Endodermal cell (in vitro differentiated cells): ENCODE data around the gene PDCD2L. TPM values are rescaled to one million over a fixed set of nuclear protein-coding genes. Genes with fewer than 3 reads are reported as not detected.

ENCODE experiments used
- DNase-seq: peaks from one replicate; pipeline ENCODE4 v3.0.0-alpha.2; 2017
- H3K27ac ChIP-seq: 2 replicates; pipeline ENCODE4 v1.5.1; 2013; ENCODE audit warnings: mild to moderate bottlenecking, low read depth, low read length, moderate library complexity
- H3K27me3 ChIP-seq: 2 replicates; pipeline ENCODE4 v1.6.1; 2013; ENCODE audit warnings: mild to moderate bottlenecking, low read length, moderate library complexity; ENCODE audit not compliant: insufficient read depth, control insufficient read depth, poor library complexity, severe bottlenecking
- H3K36me3 ChIP-seq: 2 replicates; pipeline ENCODE4 v1.7.0; 2013; ENCODE audit warnings: mild to moderate bottlenecking, low read length, moderate library complexity; ENCODE audit not compliant: control insufficient read depth, insufficient read depth
- H3K4me1 ChIP-seq: one replicate; pipeline ENCODE4 v1.7.0; 2013; ENCODE audit warnings: low read length; ENCODE audit not compliant: control insufficient read depth, insufficient read depth
- H3K4me3 ChIP-seq: 2 replicates; pipeline ENCODE4 v1.5.1; 2013; ENCODE audit warnings: mild to moderate bottlenecking, low read length, moderate library complexity
- H3K9ac ChIP-seq: 2 replicates; pipeline ENCODE4 v1.6.1; 2013; ENCODE audit warnings: mild to moderate bottlenecking, low read length, moderate library complexity; ENCODE audit not compliant: poor library complexity, severe bottlenecking; ENCODE audit errors: extremely low read depth
- H3K9me3 ChIP-seq: 2 replicates; pipeline ENCODE4 v1.6.1; 2013; ENCODE audit warnings: mild to moderate bottlenecking, low read length, moderate library complexity; ENCODE audit not compliant: control insufficient read depth
- H3K27ac Mint-ChIP-seq: 2 replicates; pipeline ENCODE4 v1.8.0; 2020; ENCODE audit warnings: mixed read lengths
- H3K27me3 Mint-ChIP-seq: 2 replicates; pipeline ENCODE4 v1.8.0; 2021; ENCODE audit warnings: mild to moderate bottlenecking, mixed read lengths; ENCODE audit not compliant: insufficient read depth
- H3K36me3 Mint-ChIP-seq: 2 replicates; pipeline ENCODE4 v1.8.0; 2020; ENCODE audit warnings: low read depth, mixed read lengths
- H3K4me1 Mint-ChIP-seq: 2 replicates; pipeline ENCODE4 v1.8.0; 2020; ENCODE audit warnings: mixed read lengths
- H3K4me3 Mint-ChIP-seq: 2 replicates; pipeline ENCODE4 v1.8.0; 2020; ENCODE audit warnings: mild to moderate bottlenecking, moderate library complexity, mixed read lengths
- H3K9me3 Mint-ChIP-seq: 2 replicates; pipeline ENCODE4 v1.8.0; 2020; ENCODE audit warnings: mild to moderate bottlenecking, mixed read lengths
- CTCF ChIP-seq: fragments of 200-600 bp; sonication (generic); conservative IDR thresholded peaks from 2 replicates; pipeline ENCODE4 v1.5.0; 2021; ENCODE audit warnings: antibody characterized with exemption, mild to moderate bottlenecking
- WGBS, 2 experiments: methylation state at CpG; one replicate each; pipeline versions ENCODE4 v1.1.5 to v1.1.7; 2013; ENCODE audit warnings: missing lambda C conversion rate in 2 of 2, mixed read lengths in 1 of 2; ENCODE audit not compliant: insufficient coverage in 1 of 2, insufficient read length in 1 of 2; 5-methylcytosine and 5-hydroxymethylcytosine counted together
- total RNA-seq, 2 donors: library from RNA; stranded (reverse); fragmentation: NEBNext Ultra II Directional in 1 of 2; extraction: Animal tissue kit (Norgen Biotek cat#: 25700) in 1 of 2; gene quantifications; 2 replicates in 1 of 2; 3 replicates in 1 of 2; pipeline ENCODE4 v1.2.1, GENCODE V29; 2021

The PDCD2L gene
- total RNA-seq, 2 donors from 2014 or later: 25.0 to 25.1 TPM

DNA sequence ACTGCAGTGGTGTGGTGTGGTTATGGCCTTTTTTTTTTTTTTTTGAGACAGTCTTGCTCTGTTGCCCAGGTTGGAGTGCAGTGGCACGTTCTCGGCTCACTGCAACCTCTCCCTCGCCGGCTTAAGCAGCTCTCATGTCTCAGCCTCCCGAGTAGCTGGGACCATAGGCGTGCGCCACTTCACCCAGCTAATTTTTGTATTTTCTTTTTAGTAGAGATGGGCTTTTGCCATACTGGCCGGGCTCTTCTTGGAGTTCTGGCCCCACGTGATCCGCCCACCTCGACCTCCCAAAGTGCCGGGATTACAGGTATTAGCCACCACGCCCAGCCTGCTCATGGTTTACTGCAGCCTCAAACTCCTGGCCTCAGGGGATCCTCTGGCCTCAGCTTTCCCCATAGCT lies 7.0 kb downstream of the PDCD2L start:
- Histone ChIP-seq H3K4me3 (no peak overlapping the region), H3K36me3 (peaks cover 40% of the 10 kb centered on the region), H3K27ac (no peak overlapping the region), H3K27me3 (no peaks in the 10 kb centered on the region), H3K4me1 (no peaks in the 10 kb centered on the region), H3K9me3 (no peaks in the 10 kb centered on the region), H3K9ac (no peak overlapping the region)
- 88 to 94% methylated on average over 12 to 13 of the region's 13 CpGs for WGBS, 2 experiments
- no peak for TF ChIP-seq CTCF
- H3K4me3 Mint-ChIP-seq: no peak overlapping the region
- peaks cover 44% of the 10 kb centered on the region for H3K36me3 Mint-ChIP-seq
- no peaks in the 10 kb centered on the region for H3K27me3 Mint-ChIP-seq
- no peak for DNase-seq
- no peak overlapping the region for H3K27ac Mint-ChIP-seq
- no peaks in the 10 kb centered on the region for H3K9me3 Mint-ChIP-seq
- H3K4me1 Mint-ChIP-seq: no peaks in the 10 kb centered on the region

GRCh38 chr19:34416021-34416545 lies 11.9 kb downstream of the PDCD2L start:
- WGBS, 2 experiments: 93% methylated on average over 5 to 7 of the region's 7 CpGs
- H3K27ac Mint-ChIP-seq: no peak overlapping the region
- H3K27me3 Mint-ChIP-seq: no peaks in the 10 kb centered on the region
- H3K36me3 Mint-ChIP-seq: peaks cover 66% of the 10 kb centered on the region
- H3K9me3 Mint-ChIP-seq: no peaks in the 10 kb centered on the region
- no peak overlapping the region for H3K4me3 Mint-ChIP-seq
- Histone ChIP-seq H3K9me3 (no peaks in the 10 kb centered on the region), H3K4me3 (no peak overlapping the region), H3K4me1 (no peaks in the 10 kb centered on the region), H3K27ac (no peak overlapping the region), H3K27me3 (no peaks in the 10 kb centered on the region), H3K36me3 (peaks cover 55% of the 10 kb centered on the region), H3K9ac (no peak overlapping the region)
- no peak for DNase-seq
- TF ChIP-seq CTCF: no peak
- H3K4me1 Mint-ChIP-seq: no peaks in the 10 kb centered on the region

DNA sequence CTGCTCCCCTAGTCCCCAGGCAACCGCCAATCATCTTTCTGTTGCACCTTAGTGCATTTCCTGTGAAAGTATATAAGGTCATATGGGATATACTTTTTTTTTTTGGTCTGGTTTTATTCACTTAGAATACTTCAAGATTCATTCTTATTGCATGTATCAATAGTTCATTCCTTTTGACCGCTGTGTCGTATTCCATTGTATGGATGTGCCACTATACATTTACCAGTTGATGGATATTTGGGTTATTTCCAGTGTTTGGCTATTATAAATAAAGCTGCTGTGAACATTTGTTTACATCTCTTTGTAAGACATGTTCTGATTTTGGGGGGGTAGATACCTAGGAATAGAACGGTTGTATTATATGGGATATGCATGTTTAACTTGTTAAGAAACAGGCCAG lies 14.1 kb downstream of the PDCD2L start:
- H3K27ac Mint-ChIP-seq: no peak overlapping the region
- TF ChIP-seq CTCF: no peak

More for the DNA sequence above, 14.1 kb downstream of the PDCD2L start:
- peaks cover 70% of the 10 kb centered on the region for H3K36me3 Mint-ChIP-seq
- DNase-seq: no peak
- no peak overlapping the region for H3K4me3 ChIP-seq
- 98 to 100% methylated on average over 2 to 4 of the region's 4 CpGs for WGBS, 2 experiments
- no peaks in the 10 kb centered on the region for H3K9me3 Mint-ChIP-seq
- no peak overlapping the region for H3K9ac ChIP-seq
- H3K27me3 Mint-ChIP-seq: no peaks in the 10 kb centered on the region
- no peak overlapping the region for H3K27ac ChIP-seq
- H3K36me3 ChIP-seq: peaks cover 68% of the 10 kb centered on the region
- no peak overlapping the region for H3K4me3 Mint-ChIP-seq
- H3K9me3 ChIP-seq: no peaks in the 10 kb centered on the region
- H3K4me1 ChIP-seq: no peaks in the 10 kb centered on the region
- no peaks in the 10 kb centered on the region for H3K4me1 Mint-ChIP-seq
- H3K27me3 ChIP-seq: no peaks in the 10 kb centered on the region
